HepG2 (cell line): Measurements from ENCODE around the gene RPH3AL. TPM values are rescaled to one million over a fixed set of nuclear protein-coding genes. Genes with fewer than 3 reads are reported as not detected.

Experiments
- ATAC-seq: fragments of 200-7000 bp; cut with Tn5 transposase; 3 replicates; pipeline ENCODE4 v1.9.1; 2020; ENCODE audit warnings: mild to moderate bottlenecking, moderate library complexity
- BruUV-seq: library from RNA; stranded (reverse); fragments of 400-500 nt; replicated peaks from 2 replicates; lab custom pipeline; 2021; lab: Mats Ljungman, UMichigan
- CTCF ChIA-PET: fragments of 300-600 bp; formaldehyde crosslinking; extraction: SDS; loops from one replicate; lab custom pipeline; 2021; ENCODE audit warnings: low total read pairs, inconsistent platforms, low intra/inter-chr PET ratio; lab: Yijun Ruan, JAX
- POLR2A ChIA-PET: fragments of 350-600 bp; sonication (Branson Sonifier 250); formaldehyde crosslinking; loops from one replicate; lab custom pipeline; 2020; ENCODE audit warnings: antibody characterized with exemption, inconsistent platforms; lab: Yijun Ruan, JAX
- DNase-seq: peaks from one replicate; pipeline ENCODE4 v3.0.0-alpha.2; 2015; ENCODE audit warnings: low spot score
- FAIRE-seq: peaks from 3 replicates; lab custom pipeline; 2011; peaks lifted over from hg19 to GRCh38; lab: Jason Lieb, UNC
- H2AFZ ChIP-seq: one replicate; pipeline ENCODE4 v1.6.1; 2011; ENCODE audit warnings: low read length, inconsistent platforms
- H3K27ac ChIP-seq: fragments of 300-600 bp; 3 replicates; pipeline ENCODE4 v1.8.0; 2011; ENCODE audit warnings: mixed run types, mild to moderate bottlenecking, mixed read lengths, low read length, inconsistent platforms; ENCODE audit not compliant: insufficient read depth; ENCODE audit errors: extremely low read length
- H3K27me3 ChIP-seq, 2 experiments: fragments of 200-600 bp in 1 of 2; 2 replicates in 1 of 2; 3 replicates in 1 of 2; pipeline versions ENCODE4 v1.6.0 to v1.8.0; 2011; ENCODE audit warnings: low read length in 2 of 2, mild to moderate bottlenecking in 2 of 2, moderate library complexity in 2 of 2, inconsistent platforms in 1 of 2; ENCODE audit not compliant: insufficient read depth in 2 of 2, control insufficient read depth in 1 of 2
- H3K36me3 ChIP-seq, 2 experiments: fragments of 200-600 bp in 1 of 2; replicated peaks in 1 of 2; 2 replicates in 1 of 2; 3 replicates in 1 of 2; pipeline versions ENCODE4 v1.5.1 to v1.8.0; 2011; ENCODE audit warnings: low read length in 2 of 2, inconsistent platforms in 1 of 2; ENCODE audit not compliant: insufficient read depth in 2 of 2, control insufficient read depth in 1 of 2
- H3K4me1 ChIP-seq: 2 replicates; pipeline ENCODE4 v1.5.1; 2012; ENCODE audit warnings: low read length, inconsistent platforms; ENCODE audit not compliant: insufficient read depth
- H3K4me2 ChIP-seq: 2 replicates; pipeline ENCODE4 v1.6.0; 2011; ENCODE audit warnings: low read depth, low read length, inconsistent platforms
- H3K4me3 ChIP-seq, 3 experiments: fragments of 200-600 bp in 1 of 3; sonication (generic), shearing (Covaris generic) in 1 of 3; replicated peaks in 1 of 3; 2 replicates each; pipeline ENCODE4 v1.5.1; 2011 to 2016; ENCODE audit warnings: low read length in 3 of 3, inconsistent platforms in 2 of 3, low read depth in 2 of 3, mild to moderate bottlenecking in 2 of 3, control low read depth in 1 of 3, mixed read lengths in 1 of 3; ENCODE audit not compliant: insufficient read depth in 1 of 3
- H3K79me2 ChIP-seq: one replicate; pipeline ENCODE4 v1.6.1; 2011; ENCODE audit warnings: low read length, inconsistent platforms; ENCODE audit not compliant: insufficient read depth
- H3K9ac ChIP-seq: 2 replicates; pipeline ENCODE4 v1.6.0; 2011; ENCODE audit warnings: mild to moderate bottlenecking, low read depth, low read length, inconsistent platforms; ENCODE audit not compliant: insufficient read depth
- H3K9me3 ChIP-seq: 2 replicates; pipeline ENCODE4 v1.5.1; 2012; ENCODE audit warnings: mild to moderate bottlenecking, low read length
- H4K20me1 ChIP-seq: 2 replicates; pipeline ENCODE4 v1.6.0; 2011; ENCODE audit warnings: inconsistent platforms, mild to moderate bottlenecking, low read length, moderate library complexity; ENCODE audit not compliant: insufficient read depth
- ARHGAP35 ChIP-seq: sonication (generic); formaldehyde crosslinking; IDR thresholded peaks from 2 replicates; pipeline ENCODE4 v1.9.0; 2022; ENCODE audit warnings: mild to moderate bottlenecking, inconsistent platforms, moderate library complexity, missing genetic modification reagents, borderline replicate concordance
- ARID4A ChIP-seq: sonication (generic); formaldehyde crosslinking; IDR thresholded peaks from 2 replicates; pipeline ENCODE4 v1.5.0; 2020; ENCODE audit warnings: mild to moderate bottlenecking, missing genetic modification reagents, borderline replicate concordance
- ATAD3A ChIP-seq: sonication (generic); formaldehyde crosslinking; IDR thresholded peaks from 2 replicates; pipeline ENCODE4 v1.4.0; 2020; ENCODE audit warnings: missing genetic modification reagents
- BRD4 ChIP-seq: sonication (generic); formaldehyde crosslinking; IDR thresholded peaks from 2 replicates; pipeline ENCODE4 v1.4.0; 2020; ENCODE audit warnings: missing genetic modification reagents
- CCDC6 ChIP-seq: sonication (generic); formaldehyde crosslinking; IDR thresholded peaks from 2 replicates; pipeline ENCODE4 v1.8.1; 2022; ENCODE audit warnings: mild to moderate bottlenecking, missing genetic modification reagents, moderate library complexity
- CEBPG ChIP-seq: IDR thresholded peaks from 2 replicates; pipeline ENCODE4 v1.6.1; 2016
- ISX ChIP-seq: sonication (generic); formaldehyde crosslinking; conservative IDR thresholded peaks from 2 replicates; pipeline ENCODE4 v1.5.0; 2020; ENCODE audit warnings: missing genetic modification reagents
- JUNB ChIP-seq: sonication (generic); formaldehyde crosslinking; IDR thresholded peaks from 2 replicates; pipeline ENCODE4 v1.8.0; 2022; ENCODE audit warnings: missing genetic modification reagents, mild to moderate bottlenecking, borderline replicate concordance
- KAT7 ChIP-seq: IDR thresholded peaks from 2 replicates; pipeline ENCODE4 v1.6.1; 2018; ENCODE audit warnings: borderline replicate concordance, missing compliant biosample characterization
- NFATC3 ChIP-seq: sonication (generic); formaldehyde crosslinking; IDR thresholded peaks from 2 replicates; pipeline ENCODE4 v1.5.1; 2020; ENCODE audit warnings: mild to moderate bottlenecking, missing genetic modification reagents
- RARG ChIP-seq: sonication (generic); formaldehyde crosslinking; IDR thresholded peaks from 2 replicates; pipeline ENCODE4 v1.4.0; 2020; ENCODE audit warnings: low read depth, mild to moderate bottlenecking, missing genetic modification reagents
- RBFOX2 ChIP-seq: fragments of 200-400 bp; formaldehyde crosslinking; IDR thresholded peaks from 2 replicates; pipeline ENCODE4 v1.6.1; 2017; ENCODE audit warnings: low read depth, mild to moderate bottlenecking, low read length
- RFX1 ChIP-seq: fragments of 450-650 bp; IDR thresholded peaks from 2 replicates; pipeline ENCODE4 v1.6.1; 2017
- ZBTB43 ChIP-seq: sonication (generic); formaldehyde crosslinking; conservative IDR thresholded peaks from 2 replicates; pipeline ENCODE4 v1.4.0; 2020; ENCODE audit warnings: missing genetic modification reagents
- ZBTB7B ChIP-seq: sonication (generic); formaldehyde crosslinking; IDR thresholded peaks from 2 replicates; pipeline ENCODE4 v1.4.0; 2020; ENCODE audit warnings: missing genetic modification reagents
- ZBTB8A ChIP-seq: sonication (generic); formaldehyde crosslinking; IDR thresholded peaks from 2 replicates; pipeline ENCODE4 v1.4.0; 2020; ENCODE audit warnings: mild to moderate bottlenecking, low read depth, missing genetic modification reagents, borderline replicate concordance
- ZFP82 ChIP-seq: sonication (generic); formaldehyde crosslinking; IDR thresholded peaks from 2 replicates; pipeline ENCODE4 v1.5.1; 2020; ENCODE audit warnings: mild to moderate bottlenecking, missing genetic modification reagents, borderline replicate concordance
- ZNF572 ChIP-seq: sonication (generic); formaldehyde crosslinking; IDR thresholded peaks from 2 replicates; pipeline ENCODE4 v1.5.1; 2020; ENCODE audit warnings: mild to moderate bottlenecking, missing genetic modification reagents
- ZNF598 ChIP-seq: sonication (generic); formaldehyde crosslinking; IDR thresholded peaks from 2 replicates; pipeline ENCODE4 v1.5.1; 2020; ENCODE audit warnings: mild to moderate bottlenecking, missing genetic modification reagents, borderline replicate concordance
- ZNF782 ChIP-seq: sonication (generic); formaldehyde crosslinking; IDR thresholded peaks from 2 replicates; pipeline ENCODE4 v1.4.0; 2020; ENCODE audit warnings: missing genetic modification reagents, mild to moderate bottlenecking, borderline replicate concordance
- WGBS: methylation state at CpG from one replicate; pipeline ENCODE4 v1.1.6; 2017; ENCODE audit warnings: low lambda C conversion rate; 5-methylcytosine and 5-hydroxymethylcytosine counted together
- in situ Hi-C: cut with HindIII; loops from 2 replicates; pipeline ENCODE4 v1.10.0; 2017; ENCODE audit warnings: low pct_unique_long_range_greater_than_20kb; ENCODE audit not compliant: extremely low pct_ligation_motif_present
- intact Hi-C: fragments of 100-400 bp; cut with micrococcal nuclease; formaldehyde crosslinking; loops from one replicate; pipeline ENCODE4 v1.10.0; 2022; ENCODE audit not compliant: unreplicated experiment
- polyA plus RNA-seq, 8 experiments: library from polyadenylated mRNA; depleted of rRNA in 3 of 8; stranded (reverse) in 7 of 8; unstranded in 1 of 8; fragments of >200 nt; fragmentation: Illumina TruSeq in 4 of 8; extraction: Trizol in 4 of 8; gene quantifications; 2 replicates each; pipeline versions ENCODE4 v1.2.1 to v1.2.3, GENCODE V29; 2011 to 2016; ENCODE audit warnings: low read depth in 4 of 8, missing spikeins in 1 of 8, mixed read lengths in 1 of 8; ENCODE audit not compliant: insufficient read depth in 1 of 8
- total RNA-seq, 5 experiments: library from RNA; depleted of rRNA; stranded (reverse); fragments of >200 nt; fragmentation: Illumina TruSeq; extraction: Trizol; gene quantifications; 2 replicates each; pipeline ENCODE4 v1.2.3, GENCODE V29; 2016; ENCODE audit warnings: low read depth in 1 of 5

The RPH3AL gene
- total and polyA plus RNA-seq, 2 of the 13 experiments (the other 11 are each of a cell fraction or from before 2014, with no cell fraction given) = 7.8 to 16.4 TPM

GRCh38 chr17:298791-299450 lies 53.7 kb downstream of the RPH3AL start (continued):
- no peak for TF ChIP-seq RBFOX2
- TF ChIP-seq, all 625 proteins: peak for 0

- in situ Hi-C loops = loop anchor here (10.0 kb wide), 1 partner anchor 63 kb away; no protein-coding TSS in a partner anchor
- no peak overlapping the region for H3K27ac ChIP-seq
- H3K4me2 ChIP-seq = no peak overlapping the region
- no peaks in the 10 kb centered on the region for H3K4me1 ChIP-seq
- H3K4me3 ChIP-seq = no peak overlapping the region
- H3K36me3 ChIP-seq = peaks cover 2% of the 10 kb centered on the region in 2 experiments; a peak in 4 of 5 replicates
- ATAC-seq (no peak), DNase-seq (no peak), FAIRE-seq (no peak)
- no peak overlapping the region for H3K9ac ChIP-seq
- H4K20me1 ChIP-seq = no peaks in the 10 kb centered on the region
- no peaks in the 10 kb centered on the region for H3K9me3 ChIP-seq
- ChIA-PET CTCF (no interaction called here), POLR2A (no interaction called here)
- intact Hi-C loops = no loop called here
- no TSS peak for BruUV-seq
- WGBS = 96% methylated on average over 10 of the region's 10 CpGs
- H3K79me2 ChIP-seq = no peaks in the 10 kb centered on the region
- no peaks in the 10 kb centered on the region for H3K27me3 ChIP-seq
- H2AFZ ChIP-seq = no peak overlapping the region
- TF ChIP-seq ZBTB43 (CRISPR knock-in tag) (no peak), ATAD3A (CRISPR knock-in tag) (no peak), RARG (CRISPR knock-in tag) (no peak), ARID4A (CRISPR knock-in tag) (no peak), RFX1 (no peak), ISX (CRISPR knock-in tag) (no peak), ZBTB7B (no peak), ZNF572 (CRISPR knock-in tag) (no peak), BRD4 (CRISPR knock-in tag) (no peak), ZNF782 (CRISPR knock-in tag) (no peak), ZFP82 (CRISPR knock-in tag) (no peak), ARHGAP35 (no peak), NFATC3 (CRISPR knock-in tag) (no peak), ZBTB8A (CRISPR knock-in tag) (no peak), CCDC6 (CRISPR knock-in tag) (no peak), JUNB (CRISPR knock-in tag) (no peak), KAT7 (CRISPR knock-in tag) (no peak), ZNF598 (CRISPR knock-in tag) (no peak), CEBPG (CRISPR knock-in tag) (no peak)
Observed at GRCh38 chr17:297758-298157, 54.8 kb downstream of the RPH3AL start.
